HepG2 (cell line): ENCODE measurements around the gene GJC2. TPM values are rescaled to one million over a fixed set of nuclear protein-coding genes. Genes with fewer than 3 reads are reported as not detected.

Experiments
- AGO1 ChIP-seq: fragments of 200-400 bp; formaldehyde crosslinking; IDR thresholded peaks from 2 replicates; pipeline ENCODE4 v1.6.1; 2017; ENCODE audit warnings: mild to moderate bottlenecking, low read depth, low read length, moderate library complexity; ENCODE audit not compliant: poor library complexity, severe bottlenecking
- BRCA1 ChIP-seq: sonication (generic); formaldehyde crosslinking; IDR thresholded peaks from 2 replicates; pipeline ENCODE4 v1.4.0; 2020; ENCODE audit warnings: missing genetic modification reagents
- CEBPG ChIP-seq: IDR thresholded peaks from 2 replicates; pipeline ENCODE4 v1.6.1; 2016
- CHD4 ChIP-seq: fragments of 200-600 bp; sonication (generic); IDR thresholded peaks from 2 replicates; pipeline ENCODE4 v1.7.0; 2017; ENCODE audit warnings: mild to moderate bottlenecking, low read length, borderline replicate concordance
- DPF2 ChIP-seq: sonication (generic); formaldehyde crosslinking; IDR thresholded peaks from 2 replicates; pipeline ENCODE4 v1.4.0; 2020; ENCODE audit warnings: mild to moderate bottlenecking, low read depth, missing genetic modification reagents, borderline replicate concordance
- EZH2 ChIP-seq: conservative IDR thresholded peaks from 2 replicates; pipeline ENCODE4 v1.6.1; 2012; ENCODE audit warnings: mild to moderate bottlenecking, low read depth, low read length, moderate library complexity
- HDAC1 ChIP-seq: sonication (generic); formaldehyde crosslinking; IDR thresholded peaks from 2 replicates; pipeline ENCODE4 v1.5.1; 2020; ENCODE audit warnings: mild to moderate bottlenecking, missing genetic modification reagents
- HOXA5 ChIP-seq: sonication (generic); formaldehyde crosslinking; IDR thresholded peaks from 2 replicates; pipeline ENCODE4 v1.4.0; 2020; ENCODE audit warnings: missing genetic modification reagents
- IKZF5 ChIP-seq: IDR thresholded peaks from 2 replicates; pipeline ENCODE4 v1.6.1; 2018; ENCODE audit warnings: missing genetic modification reagents, mild to moderate bottlenecking, missing compliant biosample characterization
- MTF2 ChIP-seq: sonication (generic); formaldehyde crosslinking; IDR thresholded peaks from 2 replicates; pipeline ENCODE4 v1.5.0; 2020; ENCODE audit warnings: missing genetic modification reagents, borderline replicate concordance
- PCBP2 ChIP-seq: fragments of 200-400 bp; formaldehyde crosslinking; optimal IDR thresholded peaks from 2 replicates; pipeline ENCODE3; 2018; ENCODE audit warnings: low read length, low read depth; ENCODE audit not compliant: poor library complexity, severe bottlenecking
- RBM22 ChIP-seq: fragments of 200-400 bp; formaldehyde crosslinking; optimal IDR thresholded peaks from 2 replicates; pipeline ENCODE3; 2017; ENCODE audit warnings: mild to moderate bottlenecking, low read length, moderate library complexity
- REPIN1 ChIP-seq: sonication (generic); formaldehyde crosslinking; IDR thresholded peaks from 2 replicates; pipeline ENCODE4 v1.8.0; 2022; ENCODE audit warnings: missing genetic modification reagents, low read depth, mild to moderate bottlenecking, borderline replicate concordance
- RNF2 ChIP-seq: fragments of 450-650 bp; conservative IDR thresholded peaks from 2 replicates; pipeline ENCODE4 v1.6.1; 2016; ENCODE audit warnings: low read depth
- SETDB1 ChIP-seq: sonication (generic); formaldehyde crosslinking; IDR thresholded peaks from 2 replicates; pipeline ENCODE4 v1.5.1; 2020; ENCODE audit warnings: missing genetic modification reagents, mild to moderate bottlenecking, borderline replicate concordance
- ZBTB1 ChIP-seq: sonication (generic); formaldehyde crosslinking; IDR thresholded peaks from 2 replicates; pipeline ENCODE4 v1.4.0; 2020; ENCODE audit warnings: missing genetic modification reagents, borderline replicate concordance
- ZBTB46 ChIP-seq: sonication (generic); formaldehyde crosslinking; IDR thresholded peaks from 2 replicates; pipeline ENCODE4 v1.4.0; 2020; ENCODE audit warnings: mild to moderate bottlenecking, missing genetic modification reagents, borderline replicate concordance
- ZNF329 ChIP-seq: sonication (generic); formaldehyde crosslinking; IDR thresholded peaks from 2 replicates; pipeline ENCODE4 v1.9.0; 2021; ENCODE audit warnings: low read depth, mild to moderate bottlenecking, missing genetic modification reagents
- ZNF331 ChIP-seq: sonication (generic); formaldehyde crosslinking; IDR thresholded peaks from 2 replicates; pipeline ENCODE4 v1.4.0; 2020; ENCODE audit warnings: missing genetic modification reagents
- ZNF383 ChIP-seq: sonication (generic); formaldehyde crosslinking; IDR thresholded peaks from 2 replicates; pipeline ENCODE4 v1.4.0; 2020; ENCODE audit warnings: missing genetic modification reagents, mild to moderate bottlenecking, borderline replicate concordance
- ZNF766 ChIP-seq: sonication (generic); formaldehyde crosslinking; IDR thresholded peaks from 2 replicates; pipeline ENCODE4 v1.5.0; 2020; ENCODE audit warnings: missing genetic modification reagents, borderline replicate concordance
- ZNF816 ChIP-seq: sonication (generic); formaldehyde crosslinking; IDR thresholded peaks from 2 replicates; pipeline ENCODE4 v1.8.0; 2022; ENCODE audit warnings: missing genetic modification reagents, mild to moderate bottlenecking, borderline replicate concordance
- ZSCAN5A ChIP-seq: sonication (generic); formaldehyde crosslinking; IDR thresholded peaks from 2 replicates; pipeline ENCODE4 v1.8.0; 2022; ENCODE audit warnings: mild to moderate bottlenecking, missing genetic modification reagents, borderline replicate concordance
- polyA plus RNA-seq, 8 experiments: library from polyadenylated mRNA; depleted of rRNA in 3 of 8; stranded (reverse) in 7 of 8; unstranded in 1 of 8; fragments of >200 nt; fragmentation: Illumina TruSeq in 4 of 8; extraction: Trizol in 4 of 8; gene quantifications; 2 replicates each; pipeline versions ENCODE4 v1.2.1 to v1.2.3, GENCODE V29; 2011 to 2016; ENCODE audit warnings: low read depth in 4 of 8, missing spikeins in 1 of 8, mixed read lengths in 1 of 8; ENCODE audit not compliant: insufficient read depth in 1 of 8
- total RNA-seq, 5 experiments: library from RNA; depleted of rRNA; stranded (reverse); fragments of >200 nt; fragmentation: Illumina TruSeq; extraction: Trizol; gene quantifications; 2 replicates each; pipeline ENCODE4 v1.2.3, GENCODE V29; 2016; ENCODE audit warnings: low read depth in 1 of 5
- TF ChIP-seq, protein P1 (sequence below): sonication (generic); formaldehyde crosslinking; conservative IDR thresholded peaks from 2 replicates; pipeline ENCODE4 v1.4.0; 2020; ENCODE audit warnings: missing genetic modification reagents
- TF ChIP-seq, protein P2 (sequence below): IDR thresholded peaks from 2 replicates; pipeline ENCODE4 v1.6.1; 2016; ENCODE audit warnings: control low read depth

Gene GJC2
- total and polyA plus RNA-seq, 2 of the 13 experiments (the other 11 are each of a cell fraction or from before 2014, with no cell fraction given), result 1.6 to 3.8 TPM

- TF ChIP-seq ZNF816 (CRISPR knock-in tag) (no peak), CHD4 (no peak), AGO1 (no peak), DPF2 (CRISPR knock-in tag) (no peak), ZSCAN5A (CRISPR knock-in tag) (no peak), ZNF331 (CRISPR knock-in tag) (no peak), ZBTB46 (CRISPR knock-in tag) (no peak), EZH2 (no peak), HOXA5 (CRISPR knock-in tag) (no peak), REPIN1 (CRISPR knock-in tag) (no peak), RNF2 (no peak), ZBTB1 (no peak), ZNF329 (CRISPR knock-in tag) (no peak), HDAC1 (CRISPR knock-in tag) (peak; percentile 32; the same call in 1 of the 2 replicates), RBM22 (no peak), MTF2 (CRISPR knock-in tag) (no peak), CEBPG (CRISPR knock-in tag) (no peak; the same call in 1 of the 2 replicates), IKZF5 (CRISPR knock-in tag) (peak; percentile 17; the same call in 1 of the 2 replicates), SETDB1 (CRISPR knock-in tag) (no peak), PCBP2 (no peak), BRCA1 (CRISPR knock-in tag) (no peak), ZNF383 (no peak), ZNF766 (CRISPR knock-in tag) (no peak)
- TF ChIP-seq, protein P1, sequence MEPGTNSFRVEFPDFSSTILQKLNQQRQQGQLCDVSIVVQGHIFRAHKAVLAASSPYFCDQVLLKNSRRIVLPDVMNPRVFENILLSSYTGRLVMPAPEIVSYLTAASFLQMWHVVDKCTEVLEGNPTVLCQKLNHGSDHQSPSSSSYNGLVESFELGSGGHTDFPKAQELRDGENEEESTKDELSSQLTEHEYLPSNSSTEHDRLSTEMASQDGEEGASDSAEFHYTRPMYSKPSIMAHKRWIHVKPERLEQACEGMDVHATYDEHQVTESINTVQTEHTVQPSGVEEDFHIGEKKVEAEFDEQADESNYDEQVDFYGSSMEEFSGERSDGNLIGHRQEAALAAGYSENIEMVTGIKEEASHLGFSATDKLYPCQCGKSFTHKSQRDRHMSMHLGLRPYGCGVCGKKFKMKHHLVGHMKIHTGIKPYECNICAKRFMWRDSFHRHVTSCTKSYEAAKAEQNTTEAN (CRISPR knock-in tag), result no peak
- TF ChIP-seq, protein P2, sequence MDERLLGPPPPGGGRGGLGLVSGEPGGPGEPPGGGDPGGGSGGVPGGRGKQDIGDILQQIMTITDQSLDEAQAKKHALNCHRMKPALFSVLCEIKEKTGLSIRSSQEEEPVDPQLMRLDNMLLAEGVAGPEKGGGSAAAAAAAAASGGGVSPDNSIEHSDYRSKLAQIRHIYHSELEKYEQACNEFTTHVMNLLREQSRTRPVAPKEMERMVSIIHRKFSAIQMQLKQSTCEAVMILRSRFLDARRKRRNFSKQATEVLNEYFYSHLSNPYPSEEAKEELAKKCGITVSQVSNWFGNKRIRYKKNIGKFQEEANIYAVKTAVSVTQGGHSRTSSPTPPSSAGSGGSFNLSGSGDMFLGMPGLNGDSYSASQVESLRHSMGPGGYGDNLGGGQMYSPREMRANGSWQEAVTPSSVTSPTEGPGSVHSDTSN (CRISPR knock-in tag), result no peak
These were observed 39.7 kb upstream of the GJC2 start (continued) for GRCh38 chr1:228109962-228110488.
